RWPE1 (cell line): Measurements from ENCODE around the gene PTGS1.
"Not testable (repeated sequence)": the region's sequence is repeated elsewhere in the genome, so short reads cannot be mapped to it uniquely, and the experiment has no call there.

Experiments used
- CTCF ChIA-PET: fragments of 350-600 bp; sonication (Branson Sonifier 250); formaldehyde crosslinking; extraction: SDS; loops from one replicate; lab custom pipeline; 2021; lab: Yijun Ruan, JAX
- POLR2A ChIA-PET: fragments of 400-600 bp; formaldehyde crosslinking; extraction: SDS; loops from one replicate; lab custom pipeline; 2020; ENCODE audit warnings: antibody characterized with exemption; ENCODE audit not compliant: low non-redundant PET; lab: Yijun Ruan, JAX
- DNase-seq: peaks from one replicate; pipeline ENCODE4 v3.0.0; 2012; ENCODE audit warnings: low spot score
- H3K27ac ChIP-seq: fragments of 450-650 bp; 2 replicates; pipeline ENCODE4 v1.5.1; 2017
- TF ChIP-seq, protein P1 (sequence below): fragments of 450-650 bp; conservative IDR thresholded peaks from 2 replicates; pipeline ENCODE4 v1.5.1; 2017; ENCODE audit warnings: low read depth, mild to moderate bottlenecking

PTGS1 gene

GRCh38 chr9:122402403-122402871 is 31.6 kb downstream of the PTGS1 start:
- no peak overlapping the region for H3K27ac ChIP-seq
- DNase-seq, result peak; percentile 98
- TF ChIP-seq, protein P1, sequence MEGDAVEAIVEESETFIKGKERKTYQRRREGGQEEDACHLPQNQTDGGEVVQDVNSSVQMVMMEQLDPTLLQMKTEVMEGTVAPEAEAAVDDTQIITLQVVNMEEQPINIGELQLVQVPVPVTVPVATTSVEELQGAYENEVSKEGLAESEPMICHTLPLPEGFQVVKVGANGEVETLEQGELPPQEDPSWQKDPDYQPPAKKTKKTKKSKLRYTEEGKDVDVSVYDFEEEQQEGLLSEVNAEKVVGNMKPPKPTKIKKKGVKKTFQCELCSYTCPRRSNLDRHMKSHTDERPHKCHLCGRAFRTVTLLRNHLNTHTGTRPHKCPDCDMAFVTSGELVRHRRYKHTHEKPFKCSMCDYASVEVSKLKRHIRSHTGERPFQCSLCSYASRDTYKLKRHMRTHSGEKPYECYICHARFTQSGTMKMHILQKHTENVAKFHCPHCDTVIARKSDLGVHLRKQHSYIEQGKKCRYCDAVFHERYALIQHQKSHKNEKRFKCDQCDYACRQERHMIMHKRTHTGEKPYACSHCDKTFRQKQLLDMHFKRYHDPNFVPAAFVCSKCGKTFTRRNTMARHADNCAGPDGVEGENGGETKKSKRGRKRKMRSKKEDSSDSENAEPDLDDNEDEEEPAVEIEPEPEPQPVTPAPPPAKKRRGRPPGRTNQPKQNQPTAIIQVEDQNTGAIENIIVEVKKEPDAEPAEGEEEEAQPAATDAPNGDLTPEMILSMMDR, result no peak
- ChIA-PET POLR2A (no interaction called here), CTCF (no interaction called here)

DNA sequence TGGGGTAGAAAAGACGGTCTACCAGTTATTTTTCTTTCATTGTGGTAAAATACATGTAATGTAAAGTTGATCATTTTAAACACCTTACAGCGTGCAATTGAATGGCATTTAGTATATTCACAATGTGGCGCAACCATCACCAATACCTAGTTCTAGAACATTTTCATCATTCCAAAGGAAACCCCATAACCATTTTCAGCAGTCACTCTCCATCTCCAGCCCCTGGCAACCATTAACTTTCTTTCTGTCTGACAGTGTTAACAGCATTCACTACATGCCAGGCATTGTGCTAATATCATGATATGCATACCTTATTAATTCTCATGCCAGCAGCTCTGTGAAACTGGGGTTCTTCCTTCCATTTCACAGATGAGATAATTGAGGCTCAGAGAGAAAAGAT is 32.0 kb downstream of the PTGS1 start:
- DNase-seq, result no peak
- no peak overlapping the region for H3K27ac ChIP-seq
- TF ChIP-seq, protein P1, result no peak
- ChIA-PET POLR2A (no interaction called here), CTCF (no interaction called here)

DNA sequence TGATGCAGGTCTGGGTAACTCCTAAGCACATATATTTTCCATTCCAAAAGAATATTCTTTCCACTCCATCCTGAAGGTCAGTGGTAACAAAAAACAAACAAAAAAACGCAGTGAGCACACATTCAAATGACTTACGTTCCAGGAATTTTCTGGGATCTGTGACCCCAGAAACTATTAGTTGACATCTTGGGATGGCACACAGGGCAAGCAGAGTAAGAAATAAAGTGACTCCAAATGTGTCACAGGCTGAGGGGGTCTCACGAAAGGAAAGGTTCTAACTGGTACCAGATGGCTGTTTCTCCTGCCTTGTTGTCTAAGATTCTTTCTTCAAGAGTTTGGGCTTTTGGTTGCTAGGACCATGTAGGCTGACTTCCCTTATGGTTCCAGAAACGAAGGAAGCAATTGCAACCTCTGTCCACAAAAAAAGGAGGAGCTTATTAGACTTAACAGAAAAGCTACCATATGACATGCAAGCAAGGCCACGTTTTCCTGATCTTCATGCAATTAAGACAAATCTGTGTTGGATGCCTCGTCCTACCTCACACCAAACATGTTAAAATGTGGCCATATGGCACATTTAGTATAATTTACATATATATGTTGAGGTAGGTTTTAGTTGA is 32.7 kb downstream of the PTGS1 start:
- POLR2A ChIA-PET, result no interaction called here
- DNase-seq, result no peak
- H3K27ac ChIP-seq, result no peak overlapping the region
- CTCF ChIA-PET, result interaction anchor here (1.0 kb wide), 1 partner anchor 53 kb away, joined by 6 read pairs; no protein-coding TSS in a partner anchor
- TF ChIP-seq, protein P1, result no peak

- DNase-seq, H3K27ac ChIP-seq, POLR2A ChIA-PET: not testable (repeated sequence)
- CTCF ChIA-PET, result interaction anchor here (0.6 kb wide), 2 partner anchors 28 to 95 kb away, joined by 3 to 4 read pairs; no protein-coding TSS in a partner anchor
These were observed 34.7 kb downstream of the PTGS1 start for GRCh38 chr9:122405304-122406069.

DNA sequence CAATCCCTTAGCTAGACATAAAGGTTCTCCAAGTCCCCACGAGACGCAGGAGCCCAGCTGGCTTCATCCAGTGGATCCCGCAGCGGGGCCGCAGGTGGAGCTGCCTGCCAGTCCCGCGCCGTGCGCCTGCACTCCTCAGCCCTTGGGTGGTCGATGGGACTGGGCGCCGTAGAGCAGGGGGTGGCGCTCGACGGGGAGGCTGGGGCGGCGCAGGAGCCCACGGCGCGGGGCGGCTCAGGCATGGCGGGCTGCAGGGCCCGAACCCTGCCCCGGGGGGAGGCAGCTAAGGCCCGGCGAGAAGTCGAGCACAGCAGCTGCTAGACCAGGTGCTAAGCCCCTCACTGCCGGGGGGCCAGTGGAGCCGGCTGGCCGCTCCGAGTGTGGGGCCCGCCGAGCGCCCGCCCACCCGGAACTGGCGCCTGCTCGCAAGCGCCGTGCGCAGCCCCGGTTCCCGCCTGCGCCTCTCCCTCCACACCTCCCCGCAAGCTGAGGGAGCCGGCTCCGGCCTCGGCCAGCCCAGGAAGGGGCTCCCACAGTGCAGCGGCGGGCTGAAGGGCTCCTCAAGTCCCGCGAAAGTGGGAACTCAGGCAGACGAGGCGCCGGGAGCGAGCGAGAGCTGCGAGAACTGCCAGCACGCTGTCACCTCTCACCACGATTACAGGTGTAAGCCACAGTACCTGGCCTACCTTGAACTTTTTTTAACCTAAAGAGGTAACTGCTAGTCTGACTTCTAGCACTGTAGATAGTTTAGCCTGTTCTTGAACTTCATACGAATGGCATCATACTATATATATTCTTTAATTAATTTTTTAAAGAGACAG is 35.5 kb downstream of the PTGS1 start:
- CTCF ChIA-PET, result interaction anchor here (0.6 kb wide), 1 partner anchor 27 kb away, joined by 4 read pairs; no protein-coding TSS in a partner anchor

GRCh38 chr9:122414108-122414507 is 43.3 kb downstream of the PTGS1 start:
- DNase-seq, POLR2A ChIA-PET: not testable (repeated sequence)
- 0 out of 2 replicates have a peak overlapping the region, but pooled peaks have one; percentile 1 for H3K27ac ChIP-seq
- CTCF ChIA-PET, result interaction anchor here (0.7 to 1.1 kb wide), 2 partner anchors 315 to 506 kb away, joined by 3 to 4 read pairs; no protein-coding TSS in a partner anchor

More for the DNA sequence above, 35.5 kb downstream of the PTGS1 start:
- DNase-seq, result no peak
- H3K27ac ChIP-seq, result no peak overlapping the region
- TF ChIP-seq, protein P1, result no peak
- POLR2A ChIA-PET, result no interaction called here

- DNase-seq, result no peak
- ChIA-PET CTCF (interaction anchor here (0.6 kb wide), 1 partner anchor 37 kb away, joined by 3 read pairs; no protein-coding TSS in a partner anchor), POLR2A (no interaction called here)
- H3K27ac ChIP-seq, result no peak overlapping the region
- TF ChIP-seq, protein P1, result no peak
These were observed 47.2 kb downstream of the PTGS1 start for GRCh38 chr9:122418016-122418415.
